ENCODE data around the gene PAK6. TPM values are rescaled to one million over a fixed set of nuclear protein-coding genes. Genes with fewer than 3 reads are reported as not detected.

The PAK6 gene
- polyA plus RNA-seq, 1 donor from 2014 or later = 32.4 TPM

DNA sequence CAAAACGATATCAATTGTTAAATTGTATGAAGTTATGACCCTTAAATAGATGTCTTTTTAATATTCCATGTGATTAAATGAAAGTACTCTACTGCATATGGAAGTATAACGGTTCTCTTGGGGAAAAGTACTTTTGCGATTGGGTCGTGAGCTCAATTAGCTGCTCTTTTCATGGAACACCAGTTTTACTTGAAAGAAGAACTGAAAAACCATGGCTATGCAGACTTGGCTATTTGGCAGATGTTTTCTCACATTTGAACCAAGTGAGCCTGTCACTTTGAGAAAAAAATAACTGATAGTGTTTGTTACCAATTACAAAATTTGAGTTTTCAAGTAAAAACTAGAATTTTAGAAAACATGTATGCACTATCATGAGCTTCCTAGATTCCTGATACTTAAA, 78.7 kb downstream of the PAK6 start:
- H3K9me3 ChIP-seq (ENCODE audit: low read length) = no peaks in the 10 kb centered on the region
- no peak overlapping the region for H3K4me2 ChIP-seq (ENCODE audit: low read length)
- H4K20me1 ChIP-seq (ENCODE audit: insufficient read depth) = no peaks in the 10 kb centered on the region
- no peak overlapping the region for H3K27ac ChIP-seq (ENCODE audit: low read length)
- H3K36me3 ChIP-seq (ENCODE audit: insufficient read depth, low read length) = no peaks in the 10 kb centered on the region
- no peaks in the 10 kb centered on the region for H3K9me2 ChIP-seq (ENCODE audit: insufficient read depth, low read length)
- H3K4me3 ChIP-seq (ENCODE audit: low read length) = no peak overlapping the region
- H2AFZ ChIP-seq (ENCODE audit: low read depth, low read length) = no peak overlapping the region
- H3K79me2 ChIP-seq (replicated peaks; ENCODE audit: insufficient read depth, low read length) = no peaks in the 10 kb centered on the region
- TF ChIP-seq, protein P1, sequence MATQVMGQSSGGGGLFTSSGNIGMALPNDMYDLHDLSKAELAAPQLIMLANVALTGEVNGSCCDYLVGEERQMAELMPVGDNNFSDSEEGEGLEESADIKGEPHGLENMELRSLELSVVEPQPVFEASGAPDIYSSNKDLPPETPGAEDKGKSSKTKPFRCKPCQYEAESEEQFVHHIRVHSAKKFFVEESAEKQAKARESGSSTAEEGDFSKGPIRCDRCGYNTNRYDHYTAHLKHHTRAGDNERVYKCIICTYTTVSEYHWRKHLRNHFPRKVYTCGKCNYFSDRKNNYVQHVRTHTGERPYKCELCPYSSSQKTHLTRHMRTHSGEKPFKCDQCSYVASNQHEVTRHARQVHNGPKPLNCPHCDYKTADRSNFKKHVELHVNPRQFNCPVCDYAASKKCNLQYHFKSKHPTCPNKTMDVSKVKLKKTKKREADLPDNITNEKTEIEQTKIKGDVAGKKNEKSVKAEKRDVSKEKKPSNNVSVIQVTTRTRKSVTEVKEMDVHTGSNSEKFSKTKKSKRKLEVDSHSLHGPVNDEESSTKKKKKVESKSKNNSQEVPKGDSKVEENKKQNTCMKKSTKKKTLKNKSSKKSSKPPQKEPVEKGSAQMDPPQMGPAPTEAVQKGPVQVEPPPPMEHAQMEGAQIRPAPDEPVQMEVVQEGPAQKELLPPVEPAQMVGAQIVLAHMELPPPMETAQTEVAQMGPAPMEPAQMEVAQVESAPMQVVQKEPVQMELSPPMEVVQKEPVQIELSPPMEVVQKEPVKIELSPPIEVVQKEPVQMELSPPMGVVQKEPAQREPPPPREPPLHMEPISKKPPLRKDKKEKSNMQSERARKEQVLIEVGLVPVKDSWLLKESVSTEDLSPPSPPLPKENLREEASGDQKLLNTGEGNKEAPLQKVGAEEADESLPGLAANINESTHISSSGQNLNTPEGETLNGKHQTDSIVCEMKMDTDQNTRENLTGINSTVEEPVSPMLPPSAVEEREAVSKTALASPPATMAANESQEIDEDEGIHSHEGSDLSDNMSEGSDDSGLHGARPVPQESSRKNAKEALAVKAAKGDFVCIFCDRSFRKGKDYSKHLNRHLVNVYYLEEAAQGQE (IDR thresholded peaks at IDR 0.05; ENCODE audit: borderline replicate concordance) = no peak
- TF ChIP-seq POLR2AphosphoS5 (IDR thresholded peaks at IDR 0.05) (no peak), EP300 (conservative IDR thresholded peaks at IDR 0.05; ENCODE audit: poor library complexity, severe bottlenecking) (no peak), RAD21 (conservative IDR thresholded peaks at IDR 0.05) (no peak), TAF1 (IDR thresholded peaks at IDR 0.05; ENCODE audit: low read depth) (no peak)
- TF ChIP-seq, protein P2, sequence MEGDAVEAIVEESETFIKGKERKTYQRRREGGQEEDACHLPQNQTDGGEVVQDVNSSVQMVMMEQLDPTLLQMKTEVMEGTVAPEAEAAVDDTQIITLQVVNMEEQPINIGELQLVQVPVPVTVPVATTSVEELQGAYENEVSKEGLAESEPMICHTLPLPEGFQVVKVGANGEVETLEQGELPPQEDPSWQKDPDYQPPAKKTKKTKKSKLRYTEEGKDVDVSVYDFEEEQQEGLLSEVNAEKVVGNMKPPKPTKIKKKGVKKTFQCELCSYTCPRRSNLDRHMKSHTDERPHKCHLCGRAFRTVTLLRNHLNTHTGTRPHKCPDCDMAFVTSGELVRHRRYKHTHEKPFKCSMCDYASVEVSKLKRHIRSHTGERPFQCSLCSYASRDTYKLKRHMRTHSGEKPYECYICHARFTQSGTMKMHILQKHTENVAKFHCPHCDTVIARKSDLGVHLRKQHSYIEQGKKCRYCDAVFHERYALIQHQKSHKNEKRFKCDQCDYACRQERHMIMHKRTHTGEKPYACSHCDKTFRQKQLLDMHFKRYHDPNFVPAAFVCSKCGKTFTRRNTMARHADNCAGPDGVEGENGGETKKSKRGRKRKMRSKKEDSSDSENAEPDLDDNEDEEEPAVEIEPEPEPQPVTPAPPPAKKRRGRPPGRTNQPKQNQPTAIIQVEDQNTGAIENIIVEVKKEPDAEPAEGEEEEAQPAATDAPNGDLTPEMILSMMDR (IDR thresholded peaks at IDR 0.05; ENCODE audit: poor library complexity, severe bottlenecking) = no peak
- H3K9ac ChIP-seq (ENCODE audit: low read length) = no peak overlapping the region
- no peaks in the 10 kb centered on the region for H3K27me3 ChIP-seq (ENCODE audit: insufficient read depth, low read depth, low read length)
- H3F3A ChIP-seq (ENCODE audit: insufficient read depth, low read length, poor library complexity, severe bottlenecking) = no peaks in the 10 kb centered on the region

DNA sequence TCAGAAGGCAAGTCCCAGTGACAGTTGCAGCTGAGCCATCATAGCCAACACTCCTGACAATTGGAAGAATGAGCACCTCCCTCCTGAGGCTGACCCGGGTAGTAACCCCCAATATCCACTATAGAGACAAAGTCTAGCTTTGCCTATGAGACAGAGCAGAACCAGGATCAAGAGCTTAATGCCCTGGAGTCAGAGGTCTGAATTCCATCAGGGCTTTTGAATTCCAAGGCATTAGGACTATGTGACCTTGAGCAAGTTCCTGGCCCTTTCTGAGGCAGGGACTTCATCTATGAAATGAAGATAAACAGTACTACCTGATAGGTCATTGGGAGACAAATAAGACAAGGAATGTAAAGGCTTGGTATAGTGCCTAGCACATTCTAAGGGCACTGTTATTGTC, 81.5 kb downstream of the PAK6 start:
- TF ChIP-seq, protein P2 (IDR thresholded peaks at IDR 0.05; ENCODE audit: poor library complexity, severe bottlenecking) = no peak
- TF ChIP-seq POLR2AphosphoS5 (IDR thresholded peaks at IDR 0.05) (no peak), MXI1 (conservative IDR thresholded peaks at IDR 0.05; ENCODE audit: poor library complexity, severe bottlenecking) (no peak), EZH2 (IDR thresholded peaks at IDR 0.05; ENCODE audit: borderline replicate concordance, insufficient read depth, low read length, poor library complexity, severe bottlenecking) (no peak), RAD21 (conservative IDR thresholded peaks at IDR 0.05) (no peak), EP300 (conservative IDR thresholded peaks at IDR 0.05; ENCODE audit: poor library complexity, severe bottlenecking) (no peak), TAF1 (IDR thresholded peaks at IDR 0.05; ENCODE audit: low read depth) (no peak), SMC3 (conservative IDR thresholded peaks at IDR 0.05; ENCODE audit: poor library complexity) (no peak)
- TF ChIP-seq, protein P1 (IDR thresholded peaks at IDR 0.05; ENCODE audit: borderline replicate concordance) = no peak
- Histone ChIP-seq H3K9ac (ENCODE audit: low read length) (no peak overlapping the region), H4K20me1 (ENCODE audit: insufficient read depth) (no peaks in the 10 kb centered on the region), H3K79me2 (replicated peaks; ENCODE audit: insufficient read depth, low read length) (peaks cover 6% of the 10 kb centered on the region), H3K36me3 (ENCODE audit: insufficient read depth, low read length) (no peaks in the 10 kb centered on the region), H3F3A (ENCODE audit: insufficient read depth, low read length, poor library complexity, severe bottlenecking) (no peaks in the 10 kb centered on the region), H3K9me3 (ENCODE audit: low read length) (no peaks in the 10 kb centered on the region), H3K4me3 (ENCODE audit: low read length) (no peak overlapping the region), H2AFZ (ENCODE audit: low read depth, low read length) (no peak overlapping the region), H3K27me3 (ENCODE audit: insufficient read depth, low read depth, low read length) (no peaks in the 10 kb centered on the region), H3K9me2 (ENCODE audit: insufficient read depth, low read length) (no peaks in the 10 kb centered on the region), H3K4me2 (ENCODE audit: low read length) (no peak overlapping the region), H3K27ac (ENCODE audit: low read length) (peak overlapping the region; percentile 21)

All from neural cell (in vitro differentiated cells).